NCI-H2029 treated with DMSO at 0.1 percent for 48 hours (cell line): ENCODE results near the gene ALDH1A3.

Source experiments
- DNase-seq: peaks from one replicate; lab custom pipeline; 2025; lab: John Stamatoyannopoulos, UW

Gene ALDH1A3

GRCh38 chr15:100885116-100885515 lies 5.5 kb downstream of the ALDH1A3 start:
- DNase-seq: no peak

DNA sequence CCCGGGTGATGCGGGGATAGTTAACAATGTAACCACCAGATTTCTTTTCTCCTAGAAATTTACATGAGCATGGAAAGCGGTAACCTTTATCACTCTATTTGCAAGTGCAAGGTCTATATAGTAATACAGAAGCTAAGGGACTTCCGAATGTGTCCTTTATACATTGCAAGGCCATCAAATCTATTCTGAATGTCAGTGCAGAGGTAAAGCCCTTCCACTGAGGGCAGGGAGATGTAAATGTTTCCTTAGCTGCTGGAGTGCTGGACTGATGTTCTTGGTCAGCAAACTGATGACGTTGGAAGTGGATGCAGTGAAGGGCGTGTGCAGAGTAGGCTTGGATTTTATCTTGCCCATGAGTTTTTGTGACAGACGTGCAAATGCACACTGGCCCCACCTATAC lies 6.2 kb downstream of the ALDH1A3 start:
- DNase-seq: no peak

- no peak for DNase-seq
Observed at GRCh38 chr15:100887211-100887913, 7.7 kb downstream of the ALDH1A3 start.

DNA sequence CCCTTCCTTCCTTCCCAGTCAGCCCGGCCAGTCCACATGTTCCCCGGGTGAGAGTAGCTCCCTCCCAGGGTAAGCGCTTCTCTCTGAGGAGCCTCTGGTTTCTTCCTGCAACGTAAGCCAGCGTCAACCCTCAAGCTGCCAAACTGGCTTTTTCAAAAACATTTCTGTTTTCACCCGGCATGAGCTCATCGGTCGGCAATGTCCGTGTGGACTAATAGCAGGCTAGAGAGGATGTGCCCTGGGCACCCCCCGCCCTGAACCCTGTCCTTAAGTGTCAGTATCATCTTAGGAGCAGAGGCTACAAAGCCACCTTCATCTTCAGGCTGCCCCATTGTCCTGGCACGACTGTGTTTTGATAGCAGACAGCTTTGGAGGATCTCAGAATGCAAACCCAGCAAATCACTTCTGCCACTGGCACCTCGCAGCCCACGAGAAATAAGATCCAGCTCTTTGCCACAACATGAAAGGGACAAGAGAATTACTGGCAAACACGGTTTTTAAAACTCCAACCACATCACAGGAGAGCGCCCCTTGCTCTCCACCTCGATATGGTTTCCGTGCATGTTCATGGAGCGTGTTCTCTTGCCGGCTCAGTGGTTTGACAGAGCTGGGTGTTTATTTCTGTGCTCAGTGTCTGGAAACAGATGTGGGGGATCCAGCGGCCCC lies 9.9 kb downstream of the ALDH1A3 start:
- no peak for DNase-seq

DNA sequence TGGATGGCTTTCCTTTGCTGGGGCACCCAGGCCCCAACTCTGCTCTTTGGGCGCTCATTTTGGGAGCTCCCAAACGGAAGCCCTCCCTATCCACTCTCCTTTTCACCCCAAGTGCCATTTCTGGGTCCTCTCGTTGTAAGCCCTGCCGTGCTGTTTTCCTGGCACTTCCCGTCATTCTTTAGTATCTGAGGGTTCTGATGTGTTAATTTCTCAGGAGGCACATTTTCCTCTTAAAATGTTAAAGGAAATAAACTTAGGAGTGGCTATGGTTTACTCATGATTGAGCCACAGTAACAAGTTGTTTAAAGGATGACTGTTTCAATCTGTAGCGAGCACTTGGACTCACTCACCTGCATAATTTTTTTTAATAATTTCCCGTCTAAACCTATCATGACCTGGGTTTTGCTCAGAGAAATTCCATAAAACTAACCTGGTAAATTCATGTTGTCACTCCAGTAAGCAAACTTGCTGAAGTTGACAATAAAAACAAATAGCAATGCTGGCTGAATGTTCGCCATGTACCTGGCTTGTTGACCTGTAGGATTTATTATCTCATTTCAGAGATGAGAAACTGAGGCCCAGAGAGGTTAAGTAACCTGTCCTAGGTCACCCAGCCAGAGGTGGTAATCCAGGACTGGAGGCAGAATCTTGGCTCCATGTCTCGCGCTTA lies 10.6 kb downstream of the ALDH1A3 start:
- DNase-seq: no peak

DNA sequence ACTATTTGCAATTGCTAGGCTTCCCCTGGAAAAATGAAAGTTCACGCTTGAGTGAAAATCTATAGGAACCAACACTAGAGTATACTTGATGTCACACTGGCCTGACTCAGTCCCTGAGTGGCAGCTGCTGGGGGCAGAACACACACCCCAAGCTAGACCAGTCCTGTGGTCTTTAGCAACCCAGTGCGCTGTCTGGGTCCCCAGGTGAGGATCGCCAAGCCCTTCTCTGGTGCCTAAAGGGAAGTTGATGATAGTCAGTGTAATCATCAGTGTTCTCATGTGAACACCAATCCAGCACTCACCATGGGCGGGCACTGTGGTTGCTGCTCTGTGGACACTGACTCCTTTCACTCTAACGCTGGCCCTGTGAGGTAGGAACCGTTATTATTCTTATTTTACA lies 11.2 kb downstream of the ALDH1A3 start:
- DNase-seq: no peak

GRCh38 chr15:100891307-100892012 lies 11.8 kb downstream of the ALDH1A3 start:
- no peak for DNase-seq

DNA sequence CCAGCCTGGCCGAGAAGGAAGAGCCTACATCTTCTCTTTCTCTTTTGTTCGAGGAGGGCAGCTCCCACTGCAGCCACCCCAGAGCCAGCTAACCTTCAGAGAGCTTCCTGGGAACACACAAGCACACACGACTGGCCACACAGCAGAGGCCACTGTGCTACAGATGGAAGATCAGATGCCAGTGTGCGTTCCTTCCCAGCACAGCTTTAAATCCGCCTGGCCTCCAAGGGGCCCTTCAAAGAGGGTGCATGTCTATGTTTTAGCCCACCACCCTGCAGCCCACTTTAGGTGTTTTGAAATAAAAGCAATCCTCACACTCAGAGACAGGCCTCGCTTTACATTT lies 12.4 kb downstream of the ALDH1A3 start:
- DNase-seq: no peak

GRCh38 chr15:100893261-100893963 lies 13.8 kb downstream of the ALDH1A3 start:
- no peak for DNase-seq

DNA sequence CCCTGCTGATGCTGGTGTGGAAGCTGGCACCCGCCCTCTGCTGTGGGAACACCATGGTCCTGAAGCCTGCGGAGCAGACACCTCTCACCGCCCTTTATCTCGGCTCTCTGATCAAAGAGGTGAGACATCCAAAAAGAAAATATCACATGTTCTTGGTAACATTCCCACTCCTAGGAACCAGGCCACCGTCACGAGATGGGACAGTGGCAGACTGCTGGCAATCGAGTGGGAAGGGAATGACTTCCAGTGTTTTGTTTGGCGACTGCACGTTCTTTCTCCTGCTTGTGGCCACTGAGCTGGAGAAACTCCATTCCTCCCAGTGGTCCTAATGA lies 14.3 kb downstream of the ALDH1A3 start:
- DNase-seq: no peak

GRCh38 chr15:100895721-100896120 lies 16.1 kb downstream of the ALDH1A3 start:
- no peak for DNase-seq

DNA sequence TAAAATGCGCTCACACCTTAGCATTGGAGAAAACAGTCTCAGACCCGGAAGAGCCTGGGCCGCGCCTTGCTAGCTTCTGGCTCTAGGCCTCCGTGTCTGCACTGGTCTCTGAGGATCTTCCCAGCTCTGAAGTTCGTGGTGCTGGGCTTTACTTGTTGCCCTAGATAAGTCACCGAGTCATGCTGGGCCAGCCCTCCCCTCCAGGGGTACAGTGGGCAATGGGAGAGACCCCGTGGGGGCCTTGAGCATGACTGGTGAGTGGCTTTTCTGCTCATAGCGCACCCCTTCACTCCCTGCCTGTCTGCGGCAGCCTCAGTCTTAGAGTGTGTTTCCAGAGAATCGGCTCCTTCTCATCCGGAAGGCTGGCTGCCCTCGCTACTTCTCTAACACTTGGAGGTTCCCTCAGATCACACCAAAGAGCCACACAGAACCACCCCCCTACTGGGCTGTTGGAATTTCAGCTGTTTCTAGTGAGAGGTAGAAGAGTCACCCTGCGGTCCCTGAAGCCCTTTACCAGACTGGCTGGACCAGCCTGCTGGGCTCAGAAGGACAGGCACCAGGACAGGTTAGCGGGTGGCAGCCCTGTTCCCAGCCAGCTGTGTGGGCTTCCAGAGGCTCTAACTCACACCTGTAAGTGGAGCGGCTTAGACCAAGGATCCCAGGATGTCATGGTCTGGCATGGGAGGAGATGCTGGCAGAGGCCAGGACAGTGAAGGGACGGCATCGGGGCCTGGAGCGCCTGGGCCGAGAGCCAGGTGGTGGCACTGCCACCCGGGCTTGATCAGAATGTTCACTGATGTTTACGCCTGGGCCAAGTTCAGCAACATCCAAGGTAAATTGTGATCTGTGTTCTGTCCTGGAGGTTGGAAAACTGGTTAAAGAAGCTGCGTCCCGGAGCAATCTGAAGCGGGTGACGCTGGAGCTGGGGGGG lies 17.9 kb downstream of the ALDH1A3 start:
- no peak for DNase-seq

- DNase-seq: no peak
Observed at GRCh38 chr15:100898152-100898490, 18.5 kb downstream of the ALDH1A3 start.

- DNase-seq: no peak
Observed at GRCh38 chr15:100898661-100899462, 19.2 kb downstream of the ALDH1A3 start.

DNA sequence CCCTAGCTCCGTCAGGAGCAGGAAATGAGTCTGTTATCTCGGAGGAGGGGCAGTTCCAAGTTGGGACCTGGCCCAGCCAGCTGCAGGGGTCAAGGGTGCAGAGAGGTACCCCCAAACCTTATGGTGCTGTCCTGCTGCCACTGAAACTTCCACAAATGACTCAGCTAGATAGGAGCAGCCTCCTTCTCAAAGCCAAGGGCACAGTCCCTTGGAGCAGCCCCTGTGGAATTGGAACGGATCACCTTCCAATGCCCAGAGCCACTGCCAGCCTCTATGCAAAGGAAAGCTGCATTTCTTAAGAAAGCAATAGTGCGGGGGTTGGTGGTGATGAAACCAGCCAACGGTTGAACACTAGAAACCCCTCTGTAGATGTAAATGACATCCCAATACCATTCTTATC lies 20.0 kb downstream of the ALDH1A3 start:
- DNase-seq: no peak

DNA sequence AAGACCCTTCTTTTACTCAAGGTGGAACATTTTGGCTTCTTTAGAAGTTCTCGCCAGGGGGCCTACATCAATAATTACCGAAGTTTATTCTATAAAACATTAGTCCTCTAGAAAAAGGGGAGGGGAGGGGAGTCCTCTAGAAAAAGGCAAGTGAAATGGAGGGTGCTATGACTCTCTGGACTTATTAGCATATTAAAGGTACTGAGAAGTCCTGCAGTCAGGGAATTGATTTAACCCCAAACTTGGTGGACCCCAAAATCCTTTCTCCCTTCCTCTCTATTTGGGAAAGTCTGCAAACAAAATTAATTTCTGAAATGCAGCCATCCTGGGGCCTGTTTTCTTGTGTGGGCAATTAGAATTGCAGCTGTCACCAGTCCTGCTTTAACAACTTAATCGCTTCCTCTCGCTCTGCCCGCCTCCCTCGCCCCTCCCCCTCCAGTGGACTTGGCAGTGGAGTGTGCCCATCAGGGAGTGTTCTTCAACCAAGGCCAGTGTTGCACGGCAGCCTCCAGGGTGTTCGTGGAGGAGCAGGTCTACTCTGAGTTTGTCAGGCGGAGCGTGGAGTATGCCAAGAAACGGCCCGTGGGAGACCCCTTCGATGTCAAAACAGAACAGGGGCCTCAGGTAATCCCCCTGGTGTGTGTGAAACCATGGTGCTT lies 20.6 kb downstream of the ALDH1A3 start:
- no peak for DNase-seq

DNA sequence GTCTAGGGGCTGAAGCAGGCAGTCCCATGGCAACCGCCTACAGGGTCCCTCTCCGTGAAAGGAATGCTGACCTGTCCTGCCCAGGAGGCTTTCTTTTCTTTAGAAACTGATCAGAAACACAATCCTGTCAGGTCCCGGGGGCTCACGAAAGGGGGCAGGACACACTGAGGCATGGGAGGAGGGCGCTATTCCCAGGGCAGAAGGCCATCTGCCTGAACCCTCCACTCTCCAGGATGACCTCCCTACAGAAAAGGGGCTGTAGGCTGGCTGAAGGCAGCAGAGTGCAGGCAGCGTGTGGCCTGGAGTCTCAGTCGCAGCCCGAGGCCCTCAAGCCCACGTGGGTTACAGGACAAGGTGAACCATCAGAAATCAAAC lies 21.2 kb downstream of the ALDH1A3 start:
- no peak for DNase-seq

- no peak for DNase-seq
Observed at GRCh38 chr15:100901296-100901695, 21.7 kb downstream of the ALDH1A3 start.

DNA sequence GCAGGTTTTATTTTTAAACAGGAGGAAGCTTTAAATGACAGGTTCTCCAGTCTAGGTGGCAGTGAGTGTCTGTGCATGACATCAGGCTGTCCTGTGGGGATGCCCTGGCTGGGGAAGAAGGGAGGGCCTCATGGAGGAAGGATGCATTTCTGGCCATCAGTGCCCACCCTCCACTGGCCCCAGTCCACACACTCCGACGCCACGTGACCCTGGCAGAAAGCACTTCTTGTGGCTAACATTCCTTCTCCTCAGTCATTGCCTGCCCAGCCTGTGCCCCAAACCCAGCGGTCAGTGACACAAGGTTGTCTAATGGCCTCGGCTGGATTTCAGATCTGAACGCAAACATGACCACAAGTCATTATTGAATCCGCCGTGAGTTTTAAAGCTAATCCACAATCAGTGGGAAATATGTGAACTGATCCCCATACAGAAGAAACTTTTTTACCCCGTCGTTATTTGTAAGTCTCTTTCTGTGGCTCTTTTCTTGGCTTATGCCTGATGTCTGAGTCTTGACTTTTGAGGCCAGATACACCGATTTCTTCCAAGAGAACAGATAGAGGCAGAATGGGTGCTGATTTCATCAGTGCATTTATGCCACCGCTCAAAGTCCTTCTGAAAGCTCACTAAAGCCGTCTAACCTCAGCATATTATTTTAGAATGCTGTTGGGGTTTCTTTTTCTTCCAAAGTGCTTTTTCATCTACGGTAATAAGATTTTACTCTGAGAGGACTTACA lies 22.2 kb downstream of the ALDH1A3 start:
- DNase-seq: no peak
